Neural cell (in vitro differentiated cells): ENCODE data around the gene ISOC2. TPM values are rescaled to one million over a fixed set of nuclear protein-coding genes. Genes with fewer than 3 reads are reported as not detected.

ENCODE experiments used
- H2AFZ ChIP-seq: fragments of 200-600, 300-800 bp; sonication (generic), shearing (Covaris generic); 2 replicates; pipeline ENCODE4 v1.6.0; 2014; ENCODE audit warnings: low read depth, mild to moderate bottlenecking, antibody characterized with exemption, low read length, moderate library complexity
- H3F3A ChIP-seq: fragments of 200-600 bp; shearing (Covaris generic); 2 replicates; pipeline ENCODE4 v1.6.1; 2016; ENCODE audit warnings: mild to moderate bottlenecking, moderate library complexity, mixed read lengths, antibody characterized with exemption, low read length; ENCODE audit not compliant: insufficient read depth, poor library complexity, severe bottlenecking
- H3K27ac ChIP-seq: fragments of 200-600, 300-800 bp; sonication (generic), shearing (Covaris generic); 2 replicates; pipeline ENCODE4 v1.5.1; 2014; ENCODE audit warnings: mild to moderate bottlenecking, low read length, moderate library complexity
- H3K27me3 ChIP-seq: fragments of 300-800, 200-600 bp; sonication (generic), shearing (Covaris generic); 2 replicates; pipeline ENCODE4 v1.6.0; 2014; ENCODE audit warnings: mild to moderate bottlenecking, low read depth, low read length, moderate library complexity; ENCODE audit not compliant: insufficient read depth
- H3K36me3 ChIP-seq: fragments of 300-800, 200-600 bp; sonication (generic), shearing (Covaris generic); 2 replicates; pipeline ENCODE4 v1.5.1; 2014; ENCODE audit warnings: mild to moderate bottlenecking, antibody characterized with exemption, low read length, moderate library complexity; ENCODE audit not compliant: insufficient read depth
- H3K4me2 ChIP-seq: fragments of 300-800, 200-600 bp; sonication (generic), shearing (Covaris generic); 2 replicates; pipeline ENCODE4 v1.6.0; 2014; ENCODE audit warnings: mild to moderate bottlenecking, low read length
- H3K4me3 ChIP-seq: fragments of 300-800, 200-600 bp; sonication (generic), shearing (Covaris generic); 2 replicates; pipeline ENCODE4 v1.5.1; 2014; ENCODE audit warnings: mild to moderate bottlenecking, low read length, moderate library complexity
- H3K79me2 ChIP-seq: fragments of 200-600 bp; shearing (Covaris generic); replicated peaks from 2 replicates; pipeline ENCODE4 v1.6.0; 2014; ENCODE audit warnings: mild to moderate bottlenecking, low read length, moderate library complexity; ENCODE audit not compliant: insufficient read depth
- H3K9ac ChIP-seq: fragments of 300-800, 200-600 bp; sonication (generic), shearing (Covaris generic); 2 replicates; pipeline ENCODE4 v1.6.1; 2016; ENCODE audit warnings: mild to moderate bottlenecking, low read length, mixed read lengths
- H3K9me2 ChIP-seq: fragments of 200-600 bp; shearing (Covaris generic); 2 replicates; pipeline ENCODE4 v1.6.1; 2016; ENCODE audit warnings: mild to moderate bottlenecking, low read length, mixed read lengths; ENCODE audit not compliant: insufficient read depth
- H3K9me3 ChIP-seq: fragments of 200-600, 300-800 bp; sonication (generic), shearing (Covaris generic); 2 replicates; pipeline ENCODE4 v1.6.1; 2016; ENCODE audit warnings: mild to moderate bottlenecking, mixed run types, low read length, moderate library complexity, mixed read lengths
- H4K20me1 ChIP-seq: fragments of 200-600 bp; shearing (Covaris generic); 2 replicates; pipeline ENCODE4 v1.6.1; 2016; ENCODE audit warnings: mild to moderate bottlenecking, mixed run types; ENCODE audit not compliant: insufficient read depth
- EP300 ChIP-seq: fragments of 450-650 bp; conservative IDR thresholded peaks from 2 replicates; pipeline ENCODE4 v1.6.1; 2014; ENCODE audit warnings: antibody characterized with exemption, mild to moderate bottlenecking, moderate library complexity; ENCODE audit not compliant: poor library complexity, severe bottlenecking
- EZH2 ChIP-seq: fragments of 200-600, 300-800 bp; shearing (Covaris generic), sonication (generic); IDR thresholded peaks from 2 replicates; pipeline ENCODE4 v1.6.1; 2014; ENCODE audit warnings: antibody characterized with exemption, low read length, borderline replicate concordance, mild to moderate bottlenecking; ENCODE audit not compliant: insufficient read depth, poor library complexity, severe bottlenecking
- MXI1 ChIP-seq: fragments of 450-650 bp; conservative IDR thresholded peaks from 2 replicates; pipeline ENCODE4 v1.6.1; 2014; ENCODE audit warnings: antibody characterized with exemption, mild to moderate bottlenecking; ENCODE audit not compliant: poor library complexity, severe bottlenecking
- POLR2AphosphoS5 ChIP-seq: IDR thresholded peaks from 2 replicates; pipeline ENCODE4 v1.6.1; 2012
- RAD21 ChIP-seq: fragments of 450-650 bp; conservative IDR thresholded peaks from 2 replicates; pipeline ENCODE4 v1.6.1; 2014; ENCODE audit warnings: antibody characterized with exemption, mild to moderate bottlenecking, moderate library complexity
- SMC3 ChIP-seq: fragments of 450-650 bp; conservative IDR thresholded peaks from 2 replicates; pipeline ENCODE4 v1.6.1; 2014; ENCODE audit warnings: antibody characterized with exemption, mild to moderate bottlenecking, moderate library complexity; ENCODE audit not compliant: poor library complexity
- TAF1 ChIP-seq: IDR thresholded peaks from 2 replicates; pipeline ENCODE4 v1.6.1; 2012; ENCODE audit warnings: low read depth
- polyA plus RNA-seq: library from polyadenylated mRNA; depleted of rRNA; stranded (reverse); fragments of >200 nt; gene quantifications from 2 replicates; pipeline ENCODE4 v1.2.3, GENCODE V29; 2014
- TF ChIP-seq, protein P1 (sequence below): IDR thresholded peaks from 2 replicates; pipeline ENCODE4 v1.6.1; 2012; ENCODE audit warnings: borderline replicate concordance
- TF ChIP-seq, protein P2 (sequence below): fragments of 450-650 bp; IDR thresholded peaks from 2 replicates; pipeline ENCODE4 v1.5.1; 2014; ENCODE audit warnings: antibody characterized with exemption, mild to moderate bottlenecking, moderate library complexity; ENCODE audit not compliant: poor library complexity, severe bottlenecking

ISOC2 gene
- polyA plus RNA-seq, 1 donor from 2014 or later, result 48.1 TPM

DNA sequence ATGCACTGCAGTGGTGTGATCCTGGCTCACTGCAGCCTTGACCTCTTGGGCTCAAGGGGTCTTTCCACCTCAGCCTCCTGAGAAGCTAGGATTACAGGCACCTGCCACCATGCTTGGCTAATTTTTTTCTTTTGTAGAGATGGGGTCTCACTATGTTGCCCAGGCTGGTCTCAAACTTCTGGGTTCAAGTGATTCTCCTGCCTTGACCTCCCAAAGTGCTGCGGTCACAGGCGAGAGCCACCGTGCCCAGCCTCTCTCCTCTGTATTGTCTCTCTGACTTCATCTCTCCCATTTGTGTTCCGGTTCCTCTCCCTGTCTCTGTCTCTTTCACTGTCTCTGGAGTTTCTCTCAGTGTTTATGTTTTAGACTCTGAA lies 4.8 kb upstream of the ISOC2 start:
- Histone ChIP-seq H3K79me2 (no peaks in the 10 kb centered on the region), H3K4me2 (no peak overlapping the region), H4K20me1 (no peaks in the 10 kb centered on the region), H3F3A (no peaks in the 10 kb centered on the region), H3K9me3 (no peaks in the 10 kb centered on the region), H3K27ac (no peak overlapping the region), H2AFZ (no peak overlapping the region), H3K9me2 (no peaks in the 10 kb centered on the region), H3K4me3 (no peak overlapping the region), H3K36me3 (no peaks in the 10 kb centered on the region), H3K9ac (no peak overlapping the region), H3K27me3 (no peaks in the 10 kb centered on the region)
- TF ChIP-seq, protein P1, sequence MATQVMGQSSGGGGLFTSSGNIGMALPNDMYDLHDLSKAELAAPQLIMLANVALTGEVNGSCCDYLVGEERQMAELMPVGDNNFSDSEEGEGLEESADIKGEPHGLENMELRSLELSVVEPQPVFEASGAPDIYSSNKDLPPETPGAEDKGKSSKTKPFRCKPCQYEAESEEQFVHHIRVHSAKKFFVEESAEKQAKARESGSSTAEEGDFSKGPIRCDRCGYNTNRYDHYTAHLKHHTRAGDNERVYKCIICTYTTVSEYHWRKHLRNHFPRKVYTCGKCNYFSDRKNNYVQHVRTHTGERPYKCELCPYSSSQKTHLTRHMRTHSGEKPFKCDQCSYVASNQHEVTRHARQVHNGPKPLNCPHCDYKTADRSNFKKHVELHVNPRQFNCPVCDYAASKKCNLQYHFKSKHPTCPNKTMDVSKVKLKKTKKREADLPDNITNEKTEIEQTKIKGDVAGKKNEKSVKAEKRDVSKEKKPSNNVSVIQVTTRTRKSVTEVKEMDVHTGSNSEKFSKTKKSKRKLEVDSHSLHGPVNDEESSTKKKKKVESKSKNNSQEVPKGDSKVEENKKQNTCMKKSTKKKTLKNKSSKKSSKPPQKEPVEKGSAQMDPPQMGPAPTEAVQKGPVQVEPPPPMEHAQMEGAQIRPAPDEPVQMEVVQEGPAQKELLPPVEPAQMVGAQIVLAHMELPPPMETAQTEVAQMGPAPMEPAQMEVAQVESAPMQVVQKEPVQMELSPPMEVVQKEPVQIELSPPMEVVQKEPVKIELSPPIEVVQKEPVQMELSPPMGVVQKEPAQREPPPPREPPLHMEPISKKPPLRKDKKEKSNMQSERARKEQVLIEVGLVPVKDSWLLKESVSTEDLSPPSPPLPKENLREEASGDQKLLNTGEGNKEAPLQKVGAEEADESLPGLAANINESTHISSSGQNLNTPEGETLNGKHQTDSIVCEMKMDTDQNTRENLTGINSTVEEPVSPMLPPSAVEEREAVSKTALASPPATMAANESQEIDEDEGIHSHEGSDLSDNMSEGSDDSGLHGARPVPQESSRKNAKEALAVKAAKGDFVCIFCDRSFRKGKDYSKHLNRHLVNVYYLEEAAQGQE, result no peak
- TF ChIP-seq MXI1 (no peak), SMC3 (no peak), TAF1 (no peak), EP300 (no peak), EZH2 (no peak), RAD21 (no peak), POLR2AphosphoS5 (no peak)
- TF ChIP-seq, protein P2, sequence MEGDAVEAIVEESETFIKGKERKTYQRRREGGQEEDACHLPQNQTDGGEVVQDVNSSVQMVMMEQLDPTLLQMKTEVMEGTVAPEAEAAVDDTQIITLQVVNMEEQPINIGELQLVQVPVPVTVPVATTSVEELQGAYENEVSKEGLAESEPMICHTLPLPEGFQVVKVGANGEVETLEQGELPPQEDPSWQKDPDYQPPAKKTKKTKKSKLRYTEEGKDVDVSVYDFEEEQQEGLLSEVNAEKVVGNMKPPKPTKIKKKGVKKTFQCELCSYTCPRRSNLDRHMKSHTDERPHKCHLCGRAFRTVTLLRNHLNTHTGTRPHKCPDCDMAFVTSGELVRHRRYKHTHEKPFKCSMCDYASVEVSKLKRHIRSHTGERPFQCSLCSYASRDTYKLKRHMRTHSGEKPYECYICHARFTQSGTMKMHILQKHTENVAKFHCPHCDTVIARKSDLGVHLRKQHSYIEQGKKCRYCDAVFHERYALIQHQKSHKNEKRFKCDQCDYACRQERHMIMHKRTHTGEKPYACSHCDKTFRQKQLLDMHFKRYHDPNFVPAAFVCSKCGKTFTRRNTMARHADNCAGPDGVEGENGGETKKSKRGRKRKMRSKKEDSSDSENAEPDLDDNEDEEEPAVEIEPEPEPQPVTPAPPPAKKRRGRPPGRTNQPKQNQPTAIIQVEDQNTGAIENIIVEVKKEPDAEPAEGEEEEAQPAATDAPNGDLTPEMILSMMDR, result no peak

DNA sequence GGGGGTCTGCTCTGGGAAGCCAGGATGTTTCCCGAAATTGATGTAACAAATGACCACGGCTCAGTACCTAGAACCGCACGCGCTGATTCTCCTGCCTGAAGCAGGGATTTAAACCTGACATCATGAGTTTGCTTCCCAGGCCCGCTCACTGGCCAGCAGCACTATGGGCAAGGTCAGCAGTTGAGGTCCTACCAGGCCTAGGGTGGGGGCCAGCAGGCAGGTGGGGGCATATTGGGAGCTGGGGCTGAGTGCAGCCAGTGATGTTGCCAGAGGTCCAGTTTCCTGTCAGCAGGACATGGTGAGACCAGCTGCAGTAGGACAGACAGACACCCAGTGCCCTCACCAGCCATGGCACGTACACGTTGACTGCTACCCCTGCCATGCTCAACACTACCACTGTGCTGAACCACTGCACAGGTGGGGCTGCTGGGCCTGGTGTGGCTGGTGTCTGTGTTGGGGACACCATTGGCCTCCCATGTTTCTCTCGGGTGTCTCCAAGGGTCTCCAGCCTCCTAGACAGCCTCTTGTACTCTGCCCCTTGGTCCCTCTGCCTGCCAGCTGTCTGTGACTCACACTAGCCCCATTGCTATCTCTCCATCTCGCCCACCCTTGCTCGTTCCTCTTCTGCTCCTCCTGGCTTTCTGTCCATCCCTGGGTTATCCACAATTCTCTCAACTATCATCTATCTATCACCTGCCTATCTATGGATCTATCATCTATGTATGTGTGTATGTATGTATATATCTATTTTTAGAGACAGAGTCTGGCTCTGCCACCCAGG lies 4.2 kb upstream of the ISOC2 start:
- Histone ChIP-seq H3F3A (no peaks in the 10 kb centered on the region), H3K27ac (no peak overlapping the region), H4K20me1 (no peaks in the 10 kb centered on the region), H3K9me2 (no peaks in the 10 kb centered on the region), H3K79me2 (no peaks in the 10 kb centered on the region), H3K36me3 (no peaks in the 10 kb centered on the region), H3K4me3 (no peak overlapping the region), H2AFZ (no peak overlapping the region), H3K9me3 (no peaks in the 10 kb centered on the region), H3K9ac (no peak overlapping the region), H3K27me3 (no peaks in the 10 kb centered on the region), H3K4me2 (no peak overlapping the region)
- no peak for TF ChIP-seq EZH2
- TF ChIP-seq, protein P2, result no peak
- no peak for TF ChIP-seq SMC3
- TF ChIP-seq, protein P1, result no peak
- TF ChIP-seq TAF1, result no peak
- TF ChIP-seq RAD21, result no peak
- no peak for TF ChIP-seq EP300
- TF ChIP-seq MXI1, result no peak
- TF ChIP-seq POLR2AphosphoS5, result no peak
